GM18502 (cell line): ENCODE results near the gene NOS2.
"Not testable (repeated sequence)": the region's sequence is repeated elsewhere in the genome, so short reads cannot be mapped to it uniquely, and the experiment has no call there.

Experiments
- ATAC-seq: cut with Tn5 transposase; IDR thresholded peaks from one replicate; pipeline ENCODE4 v1.9.1; 2021; ENCODE audit warnings: mild to moderate bottlenecking; ENCODE audit not compliant: unreplicated experiment, poor library complexity

The NOS2 gene

GRCh38 chr17:27793168-27793905 lies 7.0 kb downstream of the NOS2 start:
- ATAC-seq, result no peak

GRCh38 chr17:27792095-27792494 lies 8.2 kb downstream of the NOS2 start:
- no peak for ATAC-seq

- no peak for ATAC-seq
These were observed 11.4 kb downstream of the NOS2 start for GRCh38 chr17:27788919-27789318.

GRCh38 chr17:27783440-27784350 lies 16.6 kb downstream of the NOS2 start:
- no peak for ATAC-seq

GRCh38 chr17:27782791-27783206 lies 17.5 kb downstream of the NOS2 start:
- no peak for ATAC-seq

- ATAC-seq, result no peak
These were observed 19.4 kb downstream of the NOS2 start for GRCh38 chr17:27780828-27781404.

GRCh38 chr17:27780092-27780827 lies 20.1 kb downstream of the NOS2 start:
- no peak for ATAC-seq

GRCh38 chr17:27778183-27778582 lies 22.1 kb downstream of the NOS2 start:
- no peak for ATAC-seq

GRCh38 chr17:27776882-27777624 lies 23.3 kb downstream of the NOS2 start:
- ATAC-seq, result no peak

GRCh38 chr17:27771586-27771985 lies 28.7 kb downstream of the NOS2 start:
- ATAC-seq, result no peak

GRCh38 chr17:27770877-27771276 lies 29.5 kb downstream of the NOS2 start:
- no peak for ATAC-seq

- ATAC-seq, result no peak
These were observed 31.4 kb downstream of the NOS2 start for GRCh38 chr17:27768858-27769410.

- no peak for ATAC-seq
These were observed 33.9 kb downstream of the NOS2 start for GRCh38 chr17:27766438-27766837.

GRCh38 chr17:27765353-27765752 lies 35.0 kb downstream of the NOS2 start:
- ATAC-seq, result no peak

- ATAC-seq, result no peak
These were observed 35.7 kb downstream of the NOS2 start for GRCh38 chr17:27764589-27764988.

GRCh38 chr17:27762527-27763305 lies 37.6 kb downstream of the NOS2 start:
- ATAC-seq, result no peak

- ATAC-seq, result not testable (repeated sequence)
These were observed 39.4 kb downstream of the NOS2 start for GRCh38 chr17:27760931-27761330.

- no peak for ATAC-seq
These were observed 40.1 kb downstream of the NOS2 start for GRCh38 chr17:27760069-27760885.
